Stimulated activated CD8-positive, alpha-beta memory T cell treated with anti-CD3 and anti-CD28 coated beads, Interleukin-12 subunit alpha, Interleukin-12 subunit beta, amount 100 ng/mL, for 24 hours (primary cell): Measurements from ENCODE around the gene SCRN3.
"Not testable (repeated sequence)": the region's sequence is repeated elsewhere in the genome, so short reads cannot be mapped to it uniquely, and the experiment has no call there.

Experiments
- DNase-seq: peaks from one replicate; pipeline ENCODE4 v3.0.0-alpha.2; 2020; ENCODE audit errors: extremely low read depth

The SCRN3 gene

GRCh38 chr2:174395284-174395968, at the start of gene SCRN3:
Gene SCRN3 (plus strand): TSS chr2:174395730. CDS start chr2:174398284, 2,554 bp downstream.
- DNase-seq: peak; percentile 47

GRCh38 chr2:174350018-174350417, 45.5 kb upstream of the SCRN3 start:
- DNase-seq: no peak

- no peak for DNase-seq
Measured at GRCh38 chr2:174350593-174351181, 44.8 kb upstream of the SCRN3 start.

- DNase-seq: no peak
Measured at GRCh38 chr2:174353004-174353403, 42.5 kb upstream of the SCRN3 start.

GRCh38 chr2:174356347-174356746, 39.2 kb upstream of the SCRN3 start:
- DNase-seq: no peak

- not testable (repeated sequence) for DNase-seq
Measured at GRCh38 chr2:174359663-174360062, 35.9 kb upstream of the SCRN3 start.

GRCh38 chr2:174362949-174363348, 32.6 kb upstream of the SCRN3 start:
- DNase-seq: no peak

GRCh38 chr2:174363492-174364225, 31.9 kb upstream of the SCRN3 start:
- not testable (repeated sequence) for DNase-seq

- DNase-seq: no peak
Measured at GRCh38 chr2:174364628-174365027, 30.9 kb upstream of the SCRN3 start.

- no peak for DNase-seq
Measured at GRCh38 chr2:174365571-174365970, 30.0 kb upstream of the SCRN3 start.

GRCh38 chr2:174368691-174369090, 26.8 kb upstream of the SCRN3 start:
- no peak for DNase-seq

GRCh38 chr2:174376967-174377366, 18.6 kb upstream of the SCRN3 start:
- no peak for DNase-seq

GRCh38 chr2:174383796-174384195, 11.7 kb upstream of the SCRN3 start:
- no peak for DNase-seq

- DNase-seq: no peak
Measured at GRCh38 chr2:174385201-174385600, 10.3 kb upstream of the SCRN3 start.

GRCh38 chr2:174388706-174389105, 6.8 kb upstream of the SCRN3 start:
- DNase-seq: not testable (repeated sequence)

- no peak for DNase-seq
Measured at GRCh38 chr2:174389542-174389941, 6.0 kb upstream of the SCRN3 start.

- DNase-seq: not testable (repeated sequence)
Measured at GRCh38 chr2:174390303-174390702, 5.2 kb upstream of the SCRN3 start.

GRCh38 chr2:174392706-174393105, 2.8 kb upstream of the SCRN3 start:
- no peak for DNase-seq

GRCh38 chr2:174395969-174396630, 570 bp downstream of the SCRN3 start:
- no peak for DNase-seq

GRCh38 chr2:174397773-174398172, 2.2 kb downstream of the SCRN3 start:
- DNase-seq: no peak

GRCh38 chr2:174399171-174399570, 3.6 kb downstream of the SCRN3 start:
- no peak for DNase-seq

GRCh38 chr2:174400853-174401252, 5.3 kb downstream of the SCRN3 start:
- no peak for DNase-seq
